Fibroblast of villous mesenchyme (primary cell): Measurements from ENCODE around the gene KDM4D. TPM values are rescaled to one million over a fixed set of nuclear protein-coding genes. Genes with fewer than 3 reads are reported as not detected.

Experiments
- DNase-seq: peaks from one replicate; pipeline ENCODE4 v3.0.0-alpha.2; 2010; ENCODE audit warnings: low read depth
- H3K4me3 ChIP-seq: 2 replicates; pipeline ENCODE4 v1.5.1; 2011; ENCODE audit warnings: low read depth, mild to moderate bottlenecking, low read length
- CTCF ChIP-seq: IDR thresholded peaks from 2 replicates; pipeline ENCODE4 v1.5.1; 2012; ENCODE audit warnings: low read depth, mild to moderate bottlenecking, low read length; ENCODE audit not compliant: insufficient read depth
- total RNA-seq: library from RNA; depleted of rRNA; stranded (reverse); fragments of >200 nt; gene quantifications from 2 replicates; pipeline ENCODE4 v1.2.3, GENCODE V29; 2012

The KDM4D gene
- total RNA-seq: 0.97 and 1.3 TPM in 2 replicates

- H3K4me3 ChIP-seq: peak within 1 kb of the TSS; percentile 89
- DNase-seq: peak; percentile 92
- TF ChIP-seq CTCF: no peak
Measured at GRCh38 chr11:94973099-94973968, at the start of gene KDM4D, which contains the start of gene CWC15. Gene KDM4D, plus strand, starts transcription at chr11:94973709. Its CDS starts 23,664 bp downstream, at chr11:94997373. Gene CWC15, minus strand, starts transcription at chr11:94973556. Its CDS starts 1,371 bp downstream, at chr11:94972185.

GRCh38 chr11:94924171-94924572 lies 49.3 kb upstream of the KDM4D start:
- no peak for DNase-seq
- no peak overlapping the region for H3K4me3 ChIP-seq

GRCh38 chr11:94924612-94925011 lies 48.9 kb upstream of the KDM4D start:
- DNase-seq: peak; percentile 54
- no peak overlapping the region for H3K4me3 ChIP-seq
- no peak for TF ChIP-seq CTCF

More at GRCh38 chr11:94924171-94924572, 49.3 kb upstream of the KDM4D start:
- no peak for TF ChIP-seq CTCF

- DNase-seq: peak; percentile 54
- no peak overlapping the region for H3K4me3 ChIP-seq
- no peak for TF ChIP-seq CTCF
Measured at GRCh38 chr11:94925422-94926270, 47.9 kb upstream of the KDM4D start.

GRCh38 chr11:94926271-94926625 lies 47.3 kb upstream of the KDM4D start:
- DNase-seq: no peak

GRCh38 chr11:94926698-94927237 lies 46.7 kb upstream of the KDM4D start:
- no peak for TF ChIP-seq CTCF

More at GRCh38 chr11:94926271-94926625, 47.3 kb upstream of the KDM4D start:
- H3K4me3 ChIP-seq: no peak overlapping the region
- TF ChIP-seq CTCF: no peak

More at GRCh38 chr11:94926698-94927237, 46.7 kb upstream of the KDM4D start:
- no peak overlapping the region for H3K4me3 ChIP-seq
- peak; percentile 100 for DNase-seq
